Body of pancreas (tissue), 4 donors: Measurements from ENCODE around the gene UBA5. TPM values are rescaled to one million over a fixed set of nuclear protein-coding genes. Genes with fewer than 3 reads are reported as not detected.

Experiments used
- ATAC-seq: fragments of 150-250 bp; one replicate; pipeline ENCODE4 v1.9.1; 2016
- DNase-seq, 4 donors: peaks; one replicate each; pipeline ENCODE4 v3.0.0-alpha.2; 2019
- H3K27ac ChIP-seq, 4 donors: fragments of 200-600 bp; sonication (generic); 1 replicate in 3 of 4; 2 replicates in 1 of 4; pipeline versions ENCODE4 v1.5.1 to v1.6.1; 2016 to 2019; ENCODE audit warnings: mild to moderate bottlenecking in 1 of 4, mixed read lengths in 1 of 4, moderate library complexity in 1 of 4
- H3K27me3 ChIP-seq, 2 donors: fragments of 200-600 bp; sonication (generic); one replicate each; pipeline ENCODE4 v1.6.0; 2016; ENCODE audit warnings: mild to moderate bottlenecking in 1 of 2
- H3K36me3 ChIP-seq, 2 donors: fragments of 200-600 bp; sonication (generic); replicated peaks in 1 of 2; 2 replicates each; pipeline ENCODE4 v1.5.1; 2016; ENCODE audit warnings: low read depth in 2 of 2; ENCODE audit not compliant: insufficient read depth in 1 of 2
- H3K4me1 ChIP-seq: fragments of 200-600 bp; sonication (generic); one replicate; pipeline ENCODE4 v1.6.0; 2016
- H3K4me3 ChIP-seq, 2 donors: fragments of 200-600 bp; sonication (generic); 1 replicate in 1 of 2; 2 replicates in 1 of 2; pipeline ENCODE4 v1.5.1; 2016 to 2019
- H3K9me3 ChIP-seq, 3 donors: fragments of 200-600 bp; sonication (generic); 1 replicate in 2 of 3; 2 replicates in 1 of 3; pipeline ENCODE4 v1.5.1; 2016
- CTCF ChIP-seq, 7 experiments: fragments of 450-650 bp in 4 of 7; fragments of 200-600 bp in 3 of 7; sonication (generic) in 3 of 7; IDR thresholded peaks; one replicate each; pipeline ENCODE4 v1.5.1; 2016 to 2019; ENCODE audit warnings: antibody characterized with exemption in 7 of 7
- POLR2A ChIP-seq, 3 donors: fragments of 450-650 bp; IDR thresholded peaks; one replicate each; pipeline ENCODE4 v1.6.1; 2016; ENCODE audit warnings: antibody characterized with exemption in 3 of 3, mild to moderate bottlenecking in 2 of 3
- WGBS, 2 donors: methylation state at CpG; one replicate each; pipeline ENCODE4 v1.1.5; 2017; 5-methylcytosine and 5-hydroxymethylcytosine counted together
- intact Hi-C: fragments of 100-400 bp; cut with DNase I; formaldehyde crosslinking; loops from one replicate; pipeline ENCODE4 v1.15.1; 2023
- total RNA-seq, 2 donors: library from RNA; depleted of rRNA; stranded (reverse); fragments of >200 nt; gene quantifications; one replicate each; pipeline ENCODE4 v1.1.0, GENCODE V29; 2016

UBA5 gene
- total RNA-seq, 2 donors from 2014 or later, result 85.6 to 99.2 TPM

- WGBS, 2 donors, result 74 to 85% methylated on average over 4 of the region's 4 CpGs
- intact Hi-C loops, result no loop called here
- DNase-seq (no peak), ATAC-seq (no peak)
- H3K4me1 ChIP-seq, result no peaks in the 10 kb centered on the region
- H3K4me3 ChIP-seq, result no peak overlapping the region
- H3K27me3 ChIP-seq, result no peaks in the 10 kb centered on the region
- TF ChIP-seq CTCF (IDR thresholded peaks at IDR 0.05) (no peak), POLR2A (IDR thresholded peaks at IDR 0.05) (no peak)
- no peak overlapping the region for H3K27ac ChIP-seq
- H3K36me3 ChIP-seq, result peaks cover 0 to 8% of the 10 kb centered on the region in 2 donors
- H3K9me3 ChIP-seq, result no peaks in the 10 kb centered on the region
Observed at GRCh38 chr3:132690040-132690439, 29.9 kb downstream of the UBA5 start.

- Histone ChIP-seq H3K36me3 (peaks cover 11 to 23% of the 10 kb centered on the region in 2 donors), H3K4me1 (no peaks in the 10 kb centered on the region), H3K4me3 (no peak overlapping the region), H3K27me3 (no peaks in the 10 kb centered on the region), H3K9me3 (no peaks in the 10 kb centered on the region), H3K27ac (no peak overlapping the region)
- 77 to 83% methylated on average over 4 of the region's 4 CpGs for WGBS, 2 donors
- intact Hi-C loops, result no loop called here
- TF ChIP-seq CTCF (IDR thresholded peaks at IDR 0.05) (no peak), POLR2A (IDR thresholded peaks at IDR 0.05) (no peak)
- no peak for DNase-seq
- ATAC-seq, result no peak
Observed at GRCh38 chr3:132694991-132695390, 34.9 kb downstream of the UBA5 start.

- Histone ChIP-seq H3K27ac (no peak overlapping the region), H3K9me3 (no peaks in the 10 kb centered on the region), H3K4me3 (no peak overlapping the region), H3K4me1 (no peaks in the 10 kb centered on the region), H3K36me3 (peaks cover 11 to 25% of the 10 kb centered on the region in 2 donors), H3K27me3 (no peaks in the 10 kb centered on the region)
- DNase-seq (no peak), ATAC-seq (no peak)
- 90 to 93% methylated on average over 1 of the region's 1 CpG for WGBS, 2 donors
- TF ChIP-seq CTCF (IDR thresholded peaks at IDR 0.05), result no peak
- TF ChIP-seq POLR2A (IDR thresholded peaks at IDR 0.05), result no peak
- intact Hi-C loops, result no loop called here
Observed at GRCh38 chr3:132695422-132695821, 35.3 kb downstream of the UBA5 start.

- no peaks in the 10 kb centered on the region for H3K27me3 ChIP-seq
- H3K4me3 ChIP-seq, result no peak overlapping the region
- DNase-seq (no peak), ATAC-seq (no peak)
- no peak for TF ChIP-seq POLR2A (IDR thresholded peaks at IDR 0.05)
- no peak for TF ChIP-seq CTCF (IDR thresholded peaks at IDR 0.05)
- H3K9me3 ChIP-seq, result no peaks in the 10 kb centered on the region
- intact Hi-C loops, result no loop called here
- peaks cover 5 to 15% of the 10 kb centered on the region in 2 donors for H3K36me3 ChIP-seq
- no peak overlapping the region for H3K27ac ChIP-seq
- H3K4me1 ChIP-seq, result no peaks in the 10 kb centered on the region
- WGBS, 2 donors, result 36 to 59% methylated on average over 2 of the region's 2 CpGs
Observed at GRCh38 chr3:132703733-132704132, 43.6 kb downstream of the UBA5 start.

- intact Hi-C loops, result no loop called here
- TF ChIP-seq POLR2A (IDR thresholded peaks at IDR 0.05), result no peak
- TF ChIP-seq CTCF (IDR thresholded peaks at IDR 0.05), result no peak
- no peaks in the 10 kb centered on the region for H3K4me1 ChIP-seq
- no peak for DNase-seq
- no peak for ATAC-seq
- peaks cover 0 to 10% of the 10 kb centered on the region in 2 donors for H3K36me3 ChIP-seq
- no peaks in the 10 kb centered on the region for H3K9me3 ChIP-seq
- whole genome bisulfite sequencing, 2 donors, result 77 to 85% methylated on average over 5 of the region's 5 CpGs
- no peak overlapping the region for H3K4me3 ChIP-seq
- no peaks in the 10 kb centered on the region for H3K27me3 ChIP-seq
- no peak overlapping the region for H3K27ac ChIP-seq
Observed at GRCh38 chr3:132709761-132710160, 49.6 kb downstream of the UBA5 start.
